GM19438 (cell line): ENCODE results near the gene KCTD13.
A peak's percentile ranks its signal among the peaks of the same experiment; 100 is the strongest.
"Not testable (repeated sequence)": the region's sequence is repeated elsewhere in the genome, so short reads cannot be mapped to it uniquely, and the experiment has no call there.

Source experiments
- ATAC-seq: cut with Tn5 transposase; IDR thresholded peaks from one replicate; pipeline ENCODE4 v1.9.1; 2021; ENCODE audit warnings: low read depth; ENCODE audit not compliant: unreplicated experiment

KCTD13 gene, protein sequence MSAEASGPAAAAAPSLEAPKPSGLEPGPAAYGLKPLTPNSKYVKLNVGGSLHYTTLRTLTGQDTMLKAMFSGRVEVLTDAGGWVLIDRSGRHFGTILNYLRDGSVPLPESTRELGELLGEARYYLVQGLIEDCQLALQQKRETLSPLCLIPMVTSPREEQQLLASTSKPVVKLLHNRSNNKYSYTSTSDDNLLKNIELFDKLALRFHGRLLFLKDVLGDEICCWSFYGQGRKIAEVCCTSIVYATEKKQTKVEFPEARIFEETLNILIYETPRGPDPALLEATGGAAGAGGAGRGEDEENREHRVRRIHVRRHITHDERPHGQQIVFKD

DNA sequence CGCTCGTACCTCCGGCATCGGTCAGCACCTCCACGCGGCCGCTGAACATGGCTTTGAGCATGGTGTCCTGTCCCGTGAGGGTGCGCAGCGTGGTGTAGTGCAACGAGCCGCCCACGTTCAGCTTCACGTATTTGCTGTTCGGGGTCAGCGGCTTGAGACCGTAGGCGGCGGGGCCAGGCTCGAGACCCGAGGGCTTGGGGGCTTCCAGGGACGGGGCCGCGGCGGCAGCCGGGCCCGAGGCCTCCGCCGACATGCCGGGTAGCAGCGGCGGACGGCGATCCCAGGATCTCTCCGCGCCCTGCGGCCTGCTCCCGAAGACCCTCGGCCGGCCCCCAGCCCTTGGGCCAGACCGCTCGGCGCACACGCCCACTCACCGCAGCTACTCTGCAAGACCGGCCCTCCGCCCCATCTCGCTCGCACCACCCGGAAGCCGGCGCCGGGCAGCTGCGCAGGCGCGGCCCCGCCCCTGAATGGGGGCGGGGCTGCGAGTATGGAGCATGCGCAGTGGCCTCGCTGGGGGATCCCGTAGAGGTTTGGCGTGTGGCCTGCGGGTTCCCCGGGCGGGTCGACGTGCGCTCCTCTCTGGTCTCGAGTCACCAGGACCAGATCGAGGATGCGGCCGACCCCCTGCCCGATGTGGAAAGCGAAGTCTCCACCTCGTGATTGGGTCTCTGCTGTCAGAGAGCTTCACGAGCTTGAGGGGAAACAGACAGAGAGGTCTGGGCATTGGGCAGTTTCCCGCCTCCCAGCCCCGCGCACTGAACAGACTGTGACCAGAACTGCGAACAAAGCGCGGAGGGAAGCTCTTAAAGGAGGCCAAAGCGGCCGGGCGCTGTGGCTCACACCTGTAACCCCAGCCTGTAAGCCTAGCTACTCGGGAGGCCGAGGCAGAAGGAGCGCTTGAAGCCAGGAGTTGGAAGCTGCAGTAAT lies at the start of gene KCTD13:
KCTD13 (minus strand) TSS at position 446 of the 930 bp plus-strand sequence; CDS start at position 253, 193 bp downstream.
- peak; percentile 68 for ATAC-seq

DNA sequence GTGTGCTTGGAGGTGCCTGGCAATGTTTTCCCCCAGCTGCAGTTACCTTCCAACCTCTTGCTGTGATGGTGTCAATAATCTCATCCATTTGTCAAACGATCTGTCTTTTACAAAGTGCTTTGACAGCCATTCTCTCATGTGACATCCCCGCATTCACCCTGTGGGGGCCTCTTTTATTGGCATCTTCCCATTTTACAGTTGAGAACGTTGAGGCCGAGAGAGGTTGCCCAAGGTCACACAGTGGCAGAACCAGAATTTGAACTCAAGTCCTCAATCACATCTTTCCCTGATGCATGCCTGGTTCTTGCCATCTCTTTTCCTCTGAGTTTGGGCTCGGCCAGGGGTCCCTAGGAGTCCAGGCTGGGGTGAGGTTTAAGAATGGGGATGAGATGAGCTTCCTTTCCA lies 49.1 kb upstream of the KCTD13 start:
- no peak for ATAC-seq

DNA sequence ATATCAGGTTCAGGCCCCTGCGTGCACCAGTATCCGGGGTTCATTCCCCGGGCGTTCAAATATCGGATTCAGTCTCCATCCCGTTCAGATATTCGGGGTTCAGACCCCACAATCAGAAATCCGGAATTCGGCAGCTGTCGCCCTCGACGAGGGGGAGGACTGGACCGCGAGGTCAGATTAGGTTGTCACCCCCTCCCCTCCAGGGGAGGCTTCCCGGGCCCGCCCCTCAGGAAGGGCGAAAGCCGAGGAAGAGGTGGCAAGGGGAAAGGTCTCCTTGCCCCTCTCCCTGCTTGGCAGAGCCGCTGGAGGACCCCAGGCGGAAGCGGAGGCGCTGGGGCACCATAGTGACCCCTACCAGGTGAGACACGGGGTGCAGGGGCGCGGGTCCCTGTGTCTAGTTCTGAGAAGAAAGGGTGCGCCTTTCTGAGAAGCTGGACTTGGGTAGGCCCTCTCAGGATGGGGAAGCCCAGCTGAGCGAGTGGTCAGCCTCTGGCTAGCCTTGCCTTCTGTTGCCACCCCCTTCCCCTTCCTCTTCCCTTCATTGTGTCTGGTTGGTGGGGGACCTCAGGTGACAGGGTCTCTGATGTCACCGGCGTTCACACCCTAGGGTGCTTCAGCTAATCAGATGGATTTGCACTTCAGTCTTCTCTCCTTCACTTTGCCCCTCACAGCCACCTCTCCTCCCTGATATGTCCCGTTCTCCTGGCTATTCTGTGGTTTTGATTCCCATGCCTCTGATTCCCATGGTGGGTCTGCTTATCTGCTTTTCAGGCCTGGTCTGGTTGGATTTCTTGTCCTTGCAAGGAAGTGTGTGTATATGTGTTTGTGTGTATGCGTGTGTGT lies 48.5 kb upstream of the KCTD13 start:
- ATAC-seq: no peak

DNA sequence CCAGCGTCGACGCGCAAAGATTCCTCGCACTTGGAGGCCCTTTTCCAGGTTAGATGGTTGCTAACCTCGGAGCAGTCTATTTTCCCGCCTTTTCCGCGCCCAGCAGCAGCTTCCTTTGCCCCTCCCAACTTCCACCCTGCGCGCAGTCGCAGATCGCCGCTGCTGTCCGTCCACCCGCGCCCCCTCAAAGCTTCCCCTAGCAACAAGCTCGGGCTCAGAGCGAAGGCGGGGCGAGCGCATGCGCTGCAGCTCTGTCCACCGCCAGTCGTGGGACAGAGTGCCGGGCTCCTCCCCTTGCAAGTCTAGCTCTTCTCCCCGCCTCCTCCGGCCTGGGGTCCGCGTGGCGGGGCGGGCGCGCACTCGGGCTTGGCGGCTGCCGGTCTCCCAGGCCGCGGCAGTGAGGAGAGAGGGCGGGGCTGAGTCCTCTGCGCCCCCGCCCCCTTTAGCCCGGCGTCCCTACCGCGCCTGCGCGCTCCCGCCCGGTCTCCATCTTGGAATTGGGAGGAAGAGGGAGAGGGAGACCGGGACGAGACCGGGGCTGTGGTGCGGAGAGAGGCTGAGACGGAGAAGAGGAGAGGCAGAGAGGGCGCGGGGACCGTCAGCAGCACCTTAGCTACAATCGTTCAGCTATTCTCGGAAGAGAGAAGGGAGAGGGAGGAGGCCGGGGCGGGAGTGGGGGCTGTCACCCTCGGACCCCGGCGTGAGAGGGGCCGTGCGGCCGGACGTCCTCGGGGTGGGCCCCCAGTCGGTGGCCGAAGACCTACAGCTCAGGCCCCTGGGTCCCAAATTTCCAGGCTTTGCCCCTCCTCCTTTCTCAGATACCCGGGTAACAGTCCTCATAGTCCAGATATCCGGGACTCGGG lies 47.6 kb upstream of the KCTD13 start, which contains the start of gene TAOK2:
TAOK2 (plus strand) TSS at position 485 of the 863 bp plus-strand sequence. CDS start 3,905 bp downstream, outside the sequence.
- peak; percentile 93 for ATAC-seq

DNA sequence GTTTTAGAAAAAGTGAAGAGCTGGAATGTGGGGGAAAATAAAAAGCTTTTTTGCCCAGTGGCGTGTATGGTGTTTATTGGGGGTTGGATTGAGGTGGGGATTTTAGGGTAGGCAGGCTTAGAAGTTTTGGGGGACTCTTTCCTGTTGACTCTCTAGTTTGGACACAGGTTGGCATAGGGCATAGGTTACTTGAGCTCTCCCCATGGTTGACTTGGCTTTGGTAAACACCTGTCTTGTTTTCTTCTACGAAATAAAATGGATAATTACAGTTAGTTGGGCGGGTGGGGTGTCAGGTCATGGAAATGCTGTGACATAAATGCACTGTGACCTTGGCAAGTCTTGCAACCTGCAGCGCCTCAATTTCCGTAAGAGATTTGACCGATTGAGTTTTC lies 47.0 kb upstream of the KCTD13 start:
- ATAC-seq: no peak

DNA sequence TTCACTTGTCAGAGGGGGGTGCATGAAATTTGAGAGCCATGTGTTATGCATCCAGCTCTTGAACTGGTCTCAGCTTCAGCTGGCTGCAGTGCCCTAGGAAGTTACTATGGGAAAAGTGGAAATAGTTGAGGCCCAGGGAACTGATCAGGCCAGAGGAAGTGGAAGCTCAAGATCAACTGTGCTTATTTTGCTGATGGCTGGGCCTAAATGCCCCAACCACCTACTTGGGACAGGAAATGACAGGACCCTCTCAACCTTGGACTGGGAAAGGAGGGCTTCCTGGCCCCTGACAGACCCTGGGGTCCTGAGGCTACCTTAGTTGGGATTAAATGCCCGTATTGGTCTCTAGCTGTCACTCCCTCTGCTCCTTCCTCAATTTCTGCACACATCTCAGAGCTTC lies 46.5 kb upstream of the KCTD13 start:
- no peak for ATAC-seq

DNA sequence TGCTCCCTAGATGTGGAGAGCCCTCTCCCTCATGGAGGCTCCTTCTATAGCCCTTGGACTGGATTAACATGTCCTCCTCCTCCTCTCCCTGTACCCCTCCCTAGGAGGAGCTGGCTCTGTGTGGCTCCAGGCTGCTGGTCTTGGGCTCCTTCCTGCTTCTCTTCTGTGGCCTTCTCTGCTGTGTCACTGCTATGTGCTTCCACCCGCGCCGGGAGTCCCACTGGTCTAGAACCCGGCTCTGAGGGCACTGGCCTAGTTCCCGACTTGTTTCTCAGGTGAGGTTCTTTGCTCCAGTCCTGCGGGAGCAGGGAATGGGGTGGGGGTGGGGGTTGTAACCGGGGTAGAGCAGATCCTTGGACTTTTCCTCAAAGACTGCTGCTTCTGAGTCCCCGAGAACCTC lies 45.3 kb upstream of the KCTD13 start:
- ATAC-seq: no peak

DNA sequence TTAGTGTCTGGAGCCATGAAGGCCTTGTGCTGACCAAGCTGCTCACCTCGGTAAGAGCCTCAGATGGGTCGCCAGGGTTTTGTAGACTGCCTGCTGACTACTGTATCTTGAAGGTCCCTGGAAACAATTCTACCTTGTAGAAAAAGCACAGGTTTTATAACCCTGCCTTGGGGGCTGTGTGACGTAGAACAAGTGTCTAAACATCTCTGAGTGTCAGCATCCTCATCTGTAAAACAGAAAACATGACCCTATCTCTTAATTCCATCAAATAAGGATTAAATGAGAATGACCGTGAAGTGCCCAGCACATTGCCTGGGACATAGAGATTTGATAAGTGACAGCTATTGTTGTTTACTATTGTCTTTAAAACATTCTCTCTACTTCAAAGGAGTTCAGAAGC lies 42.2 kb upstream of the KCTD13 start:
- ATAC-seq: no peak

DNA sequence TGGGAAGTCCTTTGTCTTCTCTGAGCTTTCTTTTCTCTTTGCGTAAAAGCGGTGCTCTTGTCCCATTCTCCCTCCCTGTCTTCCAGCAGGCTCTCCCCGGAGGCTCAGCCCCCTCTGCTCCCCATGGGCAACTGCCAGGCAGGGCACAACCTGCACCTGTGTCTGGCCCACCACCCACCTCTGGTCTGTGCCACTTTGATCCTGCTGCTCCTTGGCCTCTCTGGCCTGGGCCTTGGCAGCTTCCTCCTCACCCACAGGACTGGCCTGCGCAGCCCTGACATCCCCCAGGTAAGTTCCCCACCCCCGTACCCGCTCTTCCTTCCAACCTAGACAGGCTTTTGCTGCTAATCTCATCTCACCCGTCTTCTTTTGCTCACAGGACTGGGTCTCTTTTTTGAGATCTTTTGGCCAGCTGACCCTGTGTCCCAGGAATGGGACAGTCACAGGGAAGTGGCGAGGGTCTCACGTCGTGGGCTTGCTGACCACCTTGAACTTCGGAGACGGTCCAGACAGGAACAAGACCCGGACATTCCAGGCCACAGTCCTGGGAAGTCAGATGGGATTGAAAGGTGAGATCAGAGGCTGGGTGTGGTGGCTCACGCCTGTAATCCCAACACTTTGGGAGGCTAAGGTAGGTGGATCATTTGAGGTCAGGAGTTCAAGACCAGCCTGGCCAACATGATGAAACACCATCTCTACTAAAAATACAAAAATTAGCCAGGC lies 37.2 kb upstream of the KCTD13 start:
- ATAC-seq: no peak

DNA sequence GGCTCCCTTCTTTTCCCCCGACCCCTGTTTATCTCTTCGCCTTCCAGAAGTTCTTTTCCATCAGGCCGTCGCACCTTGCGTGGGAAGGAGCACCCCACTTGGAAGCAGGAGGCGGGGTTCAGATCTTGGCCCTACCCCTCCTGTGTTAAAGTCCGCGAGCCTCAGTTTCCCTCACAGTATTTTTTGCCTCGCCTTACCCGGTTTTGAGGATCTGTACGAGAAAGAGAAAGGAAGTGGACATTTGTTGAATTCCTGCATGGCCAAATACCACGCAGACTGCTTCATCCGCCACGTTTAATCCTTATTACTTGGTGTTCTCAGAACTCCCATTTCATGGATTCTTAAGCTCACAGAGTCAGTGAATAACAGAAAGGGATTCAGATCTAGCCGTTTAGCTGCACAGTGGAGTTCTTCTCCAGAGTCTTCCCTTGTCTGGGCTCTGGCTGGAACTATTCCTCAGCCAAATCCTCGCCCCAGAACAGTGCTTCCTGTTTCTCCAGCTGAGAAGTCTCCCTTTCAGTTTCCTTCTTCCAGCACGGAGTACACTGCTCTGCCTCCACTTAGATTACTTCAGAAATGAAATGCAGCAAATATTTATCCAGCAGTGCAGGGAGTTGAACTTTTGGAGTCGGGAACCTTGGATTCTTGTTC lies 36.4 kb upstream of the KCTD13 start:
- no peak for ATAC-seq

DNA sequence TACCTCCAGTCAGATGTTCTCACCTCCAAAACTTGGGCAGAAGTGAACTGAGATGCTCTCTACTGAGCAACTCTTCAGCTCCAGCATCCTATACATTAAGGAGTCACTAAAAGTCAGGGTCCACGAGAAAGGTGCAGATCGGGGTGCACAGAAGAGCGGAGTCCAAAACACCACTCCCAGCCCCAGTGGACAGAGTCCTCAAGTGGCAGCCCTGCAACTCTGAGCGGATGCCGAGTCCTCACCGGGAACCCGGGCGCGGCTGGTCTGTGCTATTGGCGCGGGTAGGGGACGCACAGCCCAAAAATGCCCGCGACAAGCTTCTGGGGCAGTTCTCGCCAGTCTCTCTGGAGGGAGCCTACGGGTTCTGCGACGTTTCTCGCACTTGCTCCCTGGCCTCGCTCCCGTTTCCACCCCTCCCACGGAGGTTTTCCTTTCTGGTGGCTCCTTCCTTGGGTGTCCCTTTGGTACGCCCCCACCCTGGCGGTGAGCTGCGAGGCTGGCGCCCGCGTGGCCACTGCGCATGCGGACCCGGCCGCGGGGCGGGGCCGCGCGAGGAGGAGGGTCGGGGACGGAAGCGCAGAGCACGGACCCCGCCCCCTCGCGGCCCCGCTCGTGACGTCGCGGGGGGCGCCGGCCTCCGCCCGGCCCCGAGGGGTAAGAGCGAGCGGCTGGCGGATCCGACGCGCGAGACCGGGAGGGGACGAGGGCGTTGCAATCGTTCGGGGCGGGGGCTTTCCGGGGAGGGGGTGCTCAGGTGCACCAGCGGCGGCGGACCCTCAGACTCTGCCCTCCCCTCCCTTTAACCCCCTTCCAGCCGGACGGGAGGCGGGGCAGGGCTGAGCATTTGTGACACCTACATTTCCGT lies 35.7 kb upstream of the KCTD13 start, which contains the start of gene TMEM219:
TMEM219 (plus strand) TSS at position 601 of the 865 bp plus-strand sequence. CDS start 1,065 bp downstream, outside the sequence.
- peak; percentile 85 for ATAC-seq

DNA sequence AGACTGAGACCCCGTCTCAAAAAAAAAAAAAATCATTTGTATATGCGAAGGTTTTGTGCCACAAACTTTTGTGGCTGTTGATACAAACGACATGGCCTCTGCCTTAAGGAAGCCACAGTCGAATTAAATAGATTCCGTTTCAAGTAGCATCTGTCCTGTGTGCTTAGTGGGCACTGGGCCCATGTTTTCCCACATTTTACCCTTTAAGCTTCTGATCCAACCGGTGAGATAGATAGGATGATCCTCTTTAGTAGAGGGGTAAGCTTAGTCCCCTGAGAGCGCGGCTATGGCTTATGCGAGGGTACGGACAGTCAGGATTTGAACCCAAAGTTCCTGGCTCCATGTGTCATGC lies 35.1 kb upstream of the KCTD13 start:
- no peak for ATAC-seq

DNA sequence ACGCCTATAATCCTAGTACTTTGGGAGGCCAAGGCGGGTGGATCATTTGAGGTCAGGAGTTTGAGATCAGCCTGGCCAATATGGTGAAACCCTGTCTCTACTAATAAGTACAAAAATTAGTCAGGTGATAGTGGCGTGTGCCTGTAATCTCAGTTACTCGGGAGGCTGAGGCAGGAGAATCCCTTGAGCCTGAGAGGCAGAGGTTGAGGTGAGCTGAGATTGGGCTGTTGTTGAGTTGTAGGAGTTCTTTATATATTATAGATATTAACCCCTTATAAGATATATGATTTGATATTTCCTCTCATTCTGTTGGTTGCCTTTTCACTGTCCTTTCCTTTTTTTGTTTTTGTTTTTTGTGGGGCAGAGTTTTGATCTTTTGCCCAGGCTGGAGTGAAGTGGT lies 33.8 kb upstream of the KCTD13 start:
- not testable (repeated sequence) for ATAC-seq

DNA sequence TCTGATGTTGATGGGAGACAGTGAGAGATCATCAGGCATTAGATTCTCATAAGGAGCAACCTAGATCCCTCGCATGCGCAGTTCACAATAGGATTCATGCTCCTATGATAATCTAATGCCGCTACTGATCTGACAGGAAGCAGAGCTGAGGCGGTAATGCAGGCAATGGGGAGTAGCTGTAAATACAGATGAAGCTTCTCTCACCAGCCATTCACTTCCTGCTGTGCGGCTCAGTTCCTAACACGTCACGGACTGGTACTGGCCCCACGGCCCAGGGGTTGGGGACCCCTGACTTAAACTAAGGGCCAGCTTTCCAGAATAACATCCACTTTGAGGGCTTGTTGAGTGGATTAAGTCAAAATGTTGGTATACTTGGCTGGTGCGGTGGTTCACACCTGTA lies 33.3 kb upstream of the KCTD13 start:
- ATAC-seq: no peak

DNA sequence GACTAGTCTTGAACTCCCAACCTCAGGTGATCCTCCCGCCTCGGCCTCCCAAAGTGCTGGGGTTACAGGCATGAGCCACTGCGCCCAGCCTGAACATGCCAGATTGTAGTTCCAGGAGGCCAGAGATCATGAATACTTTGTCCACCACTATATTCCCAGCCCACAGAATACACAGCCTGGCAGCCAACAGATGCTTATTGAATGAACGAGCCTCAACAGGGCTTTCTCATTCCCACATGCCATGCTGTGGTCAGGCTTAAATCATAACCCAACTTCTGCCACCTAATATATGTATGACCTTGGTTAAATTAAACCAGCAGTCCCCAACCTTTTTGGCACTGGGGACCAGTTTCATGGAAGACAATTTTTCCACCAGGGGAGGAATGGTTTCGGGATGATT lies 32.7 kb upstream of the KCTD13 start:
- ATAC-seq: no peak

DNA sequence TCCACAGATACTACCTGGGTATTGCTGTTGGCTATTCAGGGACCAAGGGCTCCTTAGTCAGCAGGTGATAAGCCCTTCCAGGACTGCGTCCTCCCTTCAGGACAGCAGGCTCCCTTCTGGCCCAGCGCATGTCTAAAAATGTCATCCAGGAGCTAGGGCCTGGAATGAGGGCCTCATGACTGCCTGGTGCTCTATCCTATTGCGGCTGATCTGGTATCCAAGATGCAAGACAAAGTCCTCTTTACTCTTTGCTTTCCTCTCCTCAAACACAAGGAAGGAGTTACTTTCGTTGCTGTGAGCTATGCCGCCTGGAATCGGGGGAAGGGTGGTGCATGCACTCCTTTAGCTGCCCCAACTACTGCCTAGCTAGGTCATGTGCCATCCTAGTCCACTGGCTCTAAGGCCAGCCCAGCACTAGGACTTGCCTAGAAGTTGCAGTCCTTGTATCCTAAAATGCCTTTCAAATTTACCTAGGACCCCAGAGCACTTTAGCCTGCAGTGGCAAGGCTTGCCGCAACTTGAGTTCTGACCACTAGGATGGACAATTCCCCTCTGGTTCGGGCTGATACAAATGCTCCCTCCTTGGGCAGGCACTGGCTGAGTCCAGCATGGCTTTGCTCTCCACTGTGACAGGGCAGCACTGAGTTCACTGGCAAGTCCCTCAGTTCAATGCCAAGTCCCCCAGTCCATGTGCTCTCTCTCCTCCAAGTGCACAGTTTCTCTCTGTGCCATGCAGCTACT lies 25.8 kb upstream of the KCTD13 start:
- ATAC-seq: no peak
